SK-N-SH (cell line): ENCODE data around the gene SELENOS. TPM values are rescaled to one million over a fixed set of nuclear protein-coding genes. Genes with fewer than 3 reads are reported as not detected.

Source experiments
- CTCF ChIA-PET: fragments of 300-600, 350-600 bp; formaldehyde crosslinking; extraction: SDS; loops from one replicate; lab custom pipeline; 2021; lab: Yijun Ruan, JAX
- POLR2A ChIA-PET: fragments of 350-600 bp; sonication (Branson Sonifier 250); formaldehyde crosslinking; extraction: SDS; loops from one replicate; lab custom pipeline; 2020; ENCODE audit warnings: antibody characterized with exemption, inconsistent platforms; lab: Yijun Ruan, JAX
- DNase-seq: peaks from one replicate; pipeline ENCODE4 v3.0.0; 2012
- H2AFZ ChIP-seq: fragments of 200-600 bp; sonication (generic); 2 replicates; pipeline ENCODE4 v1.8.1; 2016; ENCODE audit warnings: antibody characterized with exemption, mild to moderate bottlenecking, low read depth
- H3F3A ChIP-seq: fragments of 200-600 bp; sonication (generic); replicated peaks from 2 replicates; pipeline ENCODE3; 2016; ENCODE audit warnings: antibody characterized with exemption, mild to moderate bottlenecking; ENCODE audit not compliant: insufficient read depth
- H3K27ac ChIP-seq, 2 experiments: fragments of 200-500 bp in 1 of 2; fragments of 200-600 bp in 1 of 2; sonication (Bioruptor generic) in 1 of 2; sonication (generic), shearing (Covaris generic) in 1 of 2; 2 replicates each; pipeline versions ENCODE4 v1.5.1 to v1.6.1; 2014 to 2016; ENCODE audit warnings: low read depth in 2 of 2, inconsistent platforms in 1 of 2, low read length in 1 of 2, mild to moderate bottlenecking in 1 of 2, mixed read lengths in 1 of 2
- H3K27me3 ChIP-seq: fragments of 200-600 bp; sonication (generic), shearing (Covaris generic); 2 replicates; pipeline ENCODE4 v1.6.1; 2016; ENCODE audit warnings: mixed run types; ENCODE audit not compliant: insufficient read depth
- H3K36me3 ChIP-seq, 2 experiments: fragments of 200-500 bp in 1 of 2; fragments of 200-600 bp in 1 of 2; sonication (Bioruptor generic) in 1 of 2; sonication (generic) in 1 of 2; replicated peaks in 1 of 2; 2 replicates each; pipeline versions ENCODE3 to v1.5.1; 2014 to 2016; ENCODE audit warnings: low read length in 1 of 2, mild to moderate bottlenecking in 1 of 2; ENCODE audit not compliant: insufficient read depth in 2 of 2, control insufficient read depth in 1 of 2
- H3K4me1 ChIP-seq, 2 experiments: fragments of 200-500 bp in 1 of 2; fragments of 200-600 bp in 1 of 2; sonication (Bioruptor generic) in 1 of 2; sonication (generic), shearing (Covaris generic) in 1 of 2; 2 replicates each; pipeline versions ENCODE4 v1.5.1 to v1.6.1; 2014 to 2016; ENCODE audit warnings: low read depth in 1 of 2, low read length in 1 of 2, mixed run types in 1 of 2; ENCODE audit not compliant: insufficient read depth in 2 of 2, control insufficient read depth in 1 of 2
- H3K4me2 ChIP-seq: fragments of 200-600 bp; sonication (generic), shearing (Covaris generic); 2 replicates; pipeline ENCODE4 v1.6.1; 2017; ENCODE audit warnings: mixed run types
- H3K4me3 ChIP-seq, 2 experiments: fragments of 200-500 bp in 1 of 2; fragments of 200-600 bp in 1 of 2; sonication (Bioruptor generic) in 1 of 2; sonication (generic), shearing (Covaris generic) in 1 of 2; 2 replicates each; pipeline versions ENCODE4 v1.5.1 to v1.8.1; 2014 to 2016; ENCODE audit warnings: low read depth in 2 of 2, inconsistent platforms in 1 of 2, low read length in 1 of 2, mild to moderate bottlenecking in 1 of 2, mixed read lengths in 1 of 2, moderate library complexity in 1 of 2
- H3K79me2 ChIP-seq: fragments of 200-600 bp; sonication (generic); 2 replicates; pipeline ENCODE4 v1.8.1; 2017; ENCODE audit warnings: mild to moderate bottlenecking; ENCODE audit not compliant: insufficient read depth
- H3K9ac ChIP-seq: fragments of 200-600 bp; sonication (generic); 2 replicates; pipeline ENCODE4 v1.6.1; 2017; ENCODE audit warnings: mixed run types
- H3K9me2 ChIP-seq: fragments of 200-600 bp; sonication (generic); 2 replicates; pipeline ENCODE4 v1.6.1; 2017; ENCODE audit warnings: mixed run types
- H3K9me3 ChIP-seq: fragments of 200-600 bp; sonication (generic); 2 replicates; pipeline ENCODE4 v1.6.1; 2017; ENCODE audit warnings: mixed run types, mild to moderate bottlenecking, moderate library complexity
- H4K20me1 ChIP-seq: fragments of 200-600 bp; sonication (generic); 2 replicates; pipeline ENCODE4 v1.6.1; 2017; ENCODE audit warnings: mild to moderate bottlenecking, mixed run types; ENCODE audit not compliant: insufficient read depth
- EP300 ChIP-seq, 2 experiments: IDR thresholded peaks; 2 replicates each; pipeline versions ENCODE4 v1.4.0 to v1.6.1; 2012; ENCODE audit warnings: borderline replicate concordance in 1 of 2, low read depth in 1 of 2, low read length in 1 of 2
- EZH2phosphoT487 ChIP-seq: fragments of 200-600 bp; sonication (generic); IDR thresholded peaks from 2 replicates; pipeline ENCODE4 v1.6.1; 2017; ENCODE audit warnings: low read depth, mixed run types, mild to moderate bottlenecking, antibody characterized with exemption, moderate library complexity, borderline replicate concordance
- FOXJ3 ChIP-seq: sonication (generic); formaldehyde crosslinking; IDR thresholded peaks from 2 replicates; pipeline ENCODE4 v1.5.1; 2020; ENCODE audit warnings: mild to moderate bottlenecking, missing genetic modification reagents
- MEF2A ChIP-seq: IDR thresholded peaks from 2 replicates; pipeline ENCODE4 v1.4.0; 2012; ENCODE audit warnings: low read depth, borderline replicate concordance
- NRF1 ChIP-seq: IDR thresholded peaks from 2 replicates; pipeline ENCODE4 v1.6.1; 2012; ENCODE audit warnings: low read depth, mild to moderate bottlenecking, low read length
- POLR2AphosphoS5 ChIP-seq: IDR thresholded peaks from 2 replicates; pipeline ENCODE4 v1.6.1; 2012; ENCODE audit warnings: low read depth, low read length
- RAD21 ChIP-seq: IDR thresholded peaks from 2 replicates; pipeline ENCODE4 v1.6.1; 2012; ENCODE audit warnings: mild to moderate bottlenecking, low read length
- RCOR1 ChIP-seq: fragments of 150-350 bp; IDR thresholded peaks from 2 replicates; pipeline ENCODE4 v1.6.1; 2017; ENCODE audit warnings: antibody characterized with exemption, low read length
- SMC3 ChIP-seq: IDR thresholded peaks from 2 replicates; pipeline ENCODE4 v1.6.1; 2012; ENCODE audit warnings: low read depth, low read length, improper control_type of control experiment
- TCF12 ChIP-seq: IDR thresholded peaks from 2 replicates; pipeline ENCODE4 v1.4.0; 2012
- USF1 ChIP-seq: IDR thresholded peaks from 2 replicates; pipeline ENCODE4 v1.4.0; 2012; ENCODE audit warnings: low read depth, borderline replicate concordance
- YY1 ChIP-seq: IDR thresholded peaks from 2 replicates; pipeline ENCODE4 v1.4.0; 2012; ENCODE audit warnings: low read depth, mild to moderate bottlenecking
- WGBS: methylation state at CpG from one replicate; pipeline ENCODE4 v1.1.6; 2017; ENCODE audit warnings: low lambda C conversion rate; 5-methylcytosine and 5-hydroxymethylcytosine counted together
- polyA plus RNA-seq, 3 experiments: library from polyadenylated mRNA; depleted of rRNA; stranded (reverse); fragments of >200 nt; gene quantifications; 2 replicates each; pipeline ENCODE4 v1.2.3, GENCODE V29; 2012
- TF ChIP-seq, protein P1 (sequence below): IDR thresholded peaks from 2 replicates; pipeline ENCODE4 v1.4.0; 2012; ENCODE audit warnings: low read depth
- TF ChIP-seq, protein P2 (sequence below): IDR thresholded peaks from 2 replicates; pipeline ENCODE4 v1.6.1; 2012; ENCODE audit warnings: mild to moderate bottlenecking, low read depth, low read length, moderate library complexity
- TF ChIP-seq, protein P3 (sequence below): fragments of 150-350 bp; IDR thresholded peaks from 2 replicates; pipeline ENCODE4 v1.6.1; 2016; ENCODE audit warnings: mild to moderate bottlenecking, low read depth, low read length

The SELENOS gene
- polyA plus RNA-seq, 1 of the 3 experiments (the other 2 are of a cell fraction), result 101 TPM

- Histone ChIP-seq H4K20me1 (no peaks in the 10 kb centered on the region), H3K9ac (no peak overlapping the region), H3K27me3 (no peaks in the 10 kb centered on the region; the same call in 1 of the 2 replicates), H3K27ac (no peak overlapping the region), H2AFZ (no peak overlapping the region), H3F3A (no peaks in the 10 kb centered on the region), H3K36me3 (no peaks in the 10 kb centered on the region), H3K4me3 (no peak overlapping the region), H3K9me3 (no peaks in the 10 kb centered on the region), H3K4me1 (peaks cover 0 to 14% of the 10 kb centered on the region in 2 experiments; a peak in 1 of 4 replicates), H3K79me2 (no peaks in the 10 kb centered on the region), H3K9me2 (no peaks in the 10 kb centered on the region), H3K4me2 (no peak overlapping the region)
- ChIA-PET CTCF (interaction anchor here (1.0 to 1.7 kb wide), 2 partner anchors 22 to 180 kb away, joined by 3 read pairs; no protein-coding TSS in a partner anchor), POLR2A (no interaction called here)
- DNase-seq, result no peak
- TF ChIP-seq POLR2AphosphoS5, result no peak
- no peak for TF ChIP-seq NRF1
- TF ChIP-seq EZH2phosphoT487, result no peak
- no peak for TF ChIP-seq SMC3
- TF ChIP-seq TCF12, result no peak
- TF ChIP-seq RCOR1, result no peak
- no peak for TF ChIP-seq EP300 (IDR thresholded peaks at IDR 0.05; ENCODE audit: borderline replicate concordance in 1 of 2, low read depth in 1 of 2, low read length in 1 of 2)
- TF ChIP-seq, protein P1, sequence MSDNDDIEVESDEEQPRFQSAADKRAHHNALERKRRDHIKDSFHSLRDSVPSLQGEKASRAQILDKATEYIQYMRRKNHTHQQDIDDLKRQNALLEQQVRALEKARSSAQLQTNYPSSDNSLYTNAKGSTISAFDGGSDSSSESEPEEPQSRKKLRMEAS, result no peak
- TF ChIP-seq, protein P2, sequence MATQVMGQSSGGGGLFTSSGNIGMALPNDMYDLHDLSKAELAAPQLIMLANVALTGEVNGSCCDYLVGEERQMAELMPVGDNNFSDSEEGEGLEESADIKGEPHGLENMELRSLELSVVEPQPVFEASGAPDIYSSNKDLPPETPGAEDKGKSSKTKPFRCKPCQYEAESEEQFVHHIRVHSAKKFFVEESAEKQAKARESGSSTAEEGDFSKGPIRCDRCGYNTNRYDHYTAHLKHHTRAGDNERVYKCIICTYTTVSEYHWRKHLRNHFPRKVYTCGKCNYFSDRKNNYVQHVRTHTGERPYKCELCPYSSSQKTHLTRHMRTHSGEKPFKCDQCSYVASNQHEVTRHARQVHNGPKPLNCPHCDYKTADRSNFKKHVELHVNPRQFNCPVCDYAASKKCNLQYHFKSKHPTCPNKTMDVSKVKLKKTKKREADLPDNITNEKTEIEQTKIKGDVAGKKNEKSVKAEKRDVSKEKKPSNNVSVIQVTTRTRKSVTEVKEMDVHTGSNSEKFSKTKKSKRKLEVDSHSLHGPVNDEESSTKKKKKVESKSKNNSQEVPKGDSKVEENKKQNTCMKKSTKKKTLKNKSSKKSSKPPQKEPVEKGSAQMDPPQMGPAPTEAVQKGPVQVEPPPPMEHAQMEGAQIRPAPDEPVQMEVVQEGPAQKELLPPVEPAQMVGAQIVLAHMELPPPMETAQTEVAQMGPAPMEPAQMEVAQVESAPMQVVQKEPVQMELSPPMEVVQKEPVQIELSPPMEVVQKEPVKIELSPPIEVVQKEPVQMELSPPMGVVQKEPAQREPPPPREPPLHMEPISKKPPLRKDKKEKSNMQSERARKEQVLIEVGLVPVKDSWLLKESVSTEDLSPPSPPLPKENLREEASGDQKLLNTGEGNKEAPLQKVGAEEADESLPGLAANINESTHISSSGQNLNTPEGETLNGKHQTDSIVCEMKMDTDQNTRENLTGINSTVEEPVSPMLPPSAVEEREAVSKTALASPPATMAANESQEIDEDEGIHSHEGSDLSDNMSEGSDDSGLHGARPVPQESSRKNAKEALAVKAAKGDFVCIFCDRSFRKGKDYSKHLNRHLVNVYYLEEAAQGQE, result no peak
- TF ChIP-seq RAD21, result no peak
- TF ChIP-seq FOXJ3 (CRISPR knock-in tag), result no peak
- TF ChIP-seq YY1, result no peak
- TF ChIP-seq, protein P3, sequence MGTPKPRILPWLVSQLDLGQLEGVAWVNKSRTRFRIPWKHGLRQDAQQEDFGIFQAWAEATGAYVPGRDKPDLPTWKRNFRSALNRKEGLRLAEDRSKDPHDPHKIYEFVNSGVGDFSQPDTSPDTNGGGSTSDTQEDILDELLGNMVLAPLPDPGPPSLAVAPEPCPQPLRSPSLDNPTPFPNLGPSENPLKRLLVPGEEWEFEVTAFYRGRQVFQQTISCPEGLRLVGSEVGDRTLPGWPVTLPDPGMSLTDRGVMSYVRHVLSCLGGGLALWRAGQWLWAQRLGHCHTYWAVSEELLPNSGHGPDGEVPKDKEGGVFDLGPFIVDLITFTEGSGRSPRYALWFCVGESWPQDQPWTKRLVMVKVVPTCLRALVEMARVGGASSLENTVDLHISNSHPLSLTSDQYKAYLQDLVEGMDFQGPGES, result no peak
- TF ChIP-seq MEF2A, result no peak
- no peak for TF ChIP-seq USF1
- 52% methylated on average over 20 of the region's 21 CpGs for WGBS
Measured at GRCh38 chr15:101322016-101322695, 44.9 kb upstream of the SELENOS start.
